Activated T-helper 2 cell treated with anti-CD3 and anti-CD28 coated beads, Interferon-gamma antibody, Interleukin-2, Interleukin-4, amounts not matched to agents 10 μg/mL and 5 μg/mL and 100 μg/mL, durations not matched to agents 14 hours and 24 hours and 36 hours (primary cell): ENCODE measurements around the gene KRTAP3-2. TPM values are rescaled to one million over a fixed set of nuclear protein-coding genes. Genes with fewer than 3 reads are reported as not detected.

Experiments
- DNase-seq: peaks from one replicate; pipeline ENCODE4 v3.0.0; 2021; ENCODE audit warnings: low spot score
- H3K27ac Mint-ChIP-seq: one replicate; pipeline ENCODE4 v1.8.0; 2021; ENCODE audit warnings: mixed read lengths
- H3K27me3 Mint-ChIP-seq: one replicate; pipeline ENCODE4 v1.8.0; 2021; ENCODE audit warnings: low read depth, mixed read lengths
- H3K36me3 Mint-ChIP-seq: one replicate; pipeline ENCODE4 v1.8.0; 2021; ENCODE audit warnings: low read depth, mixed read lengths
- H3K4me1 Mint-ChIP-seq: one replicate; pipeline ENCODE4 v1.8.0; 2021; ENCODE audit warnings: low read depth, mixed read lengths
- H3K4me3 Mint-ChIP-seq: one replicate; pipeline ENCODE4 v1.8.0; 2021; ENCODE audit warnings: low read depth, mild to moderate bottlenecking, moderate library complexity, mixed read lengths
- H3K9me3 Mint-ChIP-seq: one replicate; pipeline ENCODE4 v1.8.0; 2021; ENCODE audit warnings: mixed read lengths
- intact Hi-C: fragments of 100-400 bp; cut with micrococcal nuclease; formaldehyde crosslinking; loops from one replicate; pipeline ENCODE4 v1.15.1; 2023
- total RNA-seq: library from RNA; stranded (reverse); gene quantifications from 2 replicates; pipeline ENCODE4 v1.2.3, GENCODE V29; 2022

Gene KRTAP3-2
- total RNA-seq, 1 donor from 2014 or later = not detected

- no peak for DNase-seq
- Mint-ChIP-seq H3K27me3 (peaks cover 8% of the 10 kb centered on the region), H3K4me3 (no peak overlapping the region), H3K27ac (no peak overlapping the region), H3K4me1 (no peaks in the 10 kb centered on the region), H3K36me3 (no peaks in the 10 kb centered on the region), H3K9me3 (no peaks in the 10 kb centered on the region)
- intact Hi-C loops = no loop called here
Measured at GRCh38 chr17:40978575-40979151, 21.0 kb downstream of the KRTAP3-2 start.

- Mint-ChIP-seq H3K4me1 (no peaks in the 10 kb centered on the region), H3K27ac (no peak overlapping the region), H3K4me3 (no peak overlapping the region), H3K9me3 (no peaks in the 10 kb centered on the region), H3K27me3 (peaks cover 22% of the 10 kb centered on the region), H3K36me3 (no peaks in the 10 kb centered on the region)
- intact Hi-C loops = no loop called here
- DNase-seq = no peak
Measured at GRCh38 chr17:40975516-40975915, 24.2 kb downstream of the KRTAP3-2 start.

- no peak overlapping the region for H3K27ac Mint-ChIP-seq
- peaks cover 27% of the 10 kb centered on the region for H3K27me3 Mint-ChIP-seq
- intact Hi-C loops = no loop called here
- no peaks in the 10 kb centered on the region for H3K36me3 Mint-ChIP-seq
- no peak for DNase-seq
- H3K4me3 Mint-ChIP-seq = no peak overlapping the region
- no peaks in the 10 kb centered on the region for H3K9me3 Mint-ChIP-seq
- no peaks in the 10 kb centered on the region for H3K4me1 Mint-ChIP-seq
Measured at GRCh38 chr17:40974366-40974765, 25.3 kb downstream of the KRTAP3-2 start.

GRCh38 chr17:40967582-40967981 is 32.1 kb downstream of the KRTAP3-2 start:
- Mint-ChIP-seq H3K4me3 (no peak overlapping the region), H3K27me3 (peaks cover 22% of the 10 kb centered on the region), H3K27ac (no peak overlapping the region), H3K9me3 (no peaks in the 10 kb centered on the region), H3K4me1 (no peaks in the 10 kb centered on the region), H3K36me3 (no peaks in the 10 kb centered on the region)
- no peak for DNase-seq
- intact Hi-C loops = no loop called here

GRCh38 chr17:40966848-40967247 is 32.9 kb downstream of the KRTAP3-2 start, which contains the start of gene KRT39:
KRT39 (minus strand) TSS chr17:40966948; CDS start chr17:40966856, 92 bp downstream.
- DNase-seq = no peak
- Mint-ChIP-seq H3K9me3 (no peaks in the 10 kb centered on the region), H3K27me3 (peaks cover 16% of the 10 kb centered on the region), H3K27ac (no peak within 1 kb of the TSS), H3K4me1 (no peaks in the 10 kb centered on the region), H3K36me3 (no peaks in the 10 kb centered on the region), H3K4me3 (no peak within 1 kb of the TSS)
- intact Hi-C loops = no loop called here

DNA sequence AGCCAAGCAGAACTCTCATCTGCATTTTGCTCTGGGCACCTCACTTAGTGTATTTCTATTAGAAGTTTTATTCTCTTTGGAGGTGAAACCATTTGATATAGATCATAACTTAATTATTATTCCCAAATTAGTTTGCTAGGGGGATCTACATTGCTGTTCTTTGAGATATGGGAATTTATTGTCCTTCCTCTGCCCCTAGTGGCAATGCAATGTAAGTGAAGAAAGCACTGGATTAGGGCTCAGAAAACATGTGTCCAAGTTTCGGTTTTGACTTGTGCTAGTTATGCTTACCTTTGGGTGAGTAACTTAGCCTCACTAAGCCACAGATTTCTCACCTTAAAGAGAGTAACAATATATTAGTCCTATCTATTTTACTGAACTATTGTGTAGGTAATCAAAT is 35.9 kb downstream of the KRTAP3-2 start:
- intact Hi-C loops = no loop called here
- no peak for DNase-seq
- Mint-ChIP-seq H3K27me3 (peaks cover 10% of the 10 kb centered on the region), H3K4me3 (no peak overlapping the region), H3K36me3 (no peaks in the 10 kb centered on the region), H3K9me3 (no peaks in the 10 kb centered on the region), H3K27ac (no peak overlapping the region), H3K4me1 (peaks cover 4% of the 10 kb centered on the region)

DNA sequence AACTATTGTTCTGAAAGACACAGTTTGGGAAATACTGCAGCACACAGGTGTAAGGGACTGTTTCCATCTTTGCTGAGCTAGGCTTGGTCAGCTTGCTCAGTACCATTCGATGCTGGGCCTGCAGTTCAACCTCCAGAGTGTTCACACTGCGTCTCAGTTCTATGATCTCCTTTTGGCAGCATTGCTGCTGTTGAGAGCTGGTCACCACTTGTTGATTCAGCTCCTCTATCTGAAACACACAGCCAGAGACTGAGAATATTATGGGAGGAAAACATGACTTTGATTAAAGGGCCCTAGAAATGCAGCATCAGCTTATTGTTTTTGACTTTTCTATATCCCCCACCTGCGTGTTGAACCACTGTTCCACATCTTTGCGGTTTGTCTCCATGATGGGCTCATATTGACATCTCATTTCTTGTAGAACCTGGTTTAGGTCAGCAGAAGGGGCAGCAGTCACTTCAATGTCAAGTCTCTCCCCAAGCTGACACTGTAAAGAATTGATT is 37.6 kb downstream of the KRTAP3-2 start:
- Mint-ChIP-seq H3K36me3 (no peaks in the 10 kb centered on the region), H3K4me3 (no peak overlapping the region), H3K27ac (no peak overlapping the region), H3K27me3 (peaks cover 5% of the 10 kb centered on the region), H3K9me3 (no peaks in the 10 kb centered on the region), H3K4me1 (peaks cover 4% of the 10 kb centered on the region)
- intact Hi-C loops = no loop called here
- DNase-seq = no peak

DNA sequence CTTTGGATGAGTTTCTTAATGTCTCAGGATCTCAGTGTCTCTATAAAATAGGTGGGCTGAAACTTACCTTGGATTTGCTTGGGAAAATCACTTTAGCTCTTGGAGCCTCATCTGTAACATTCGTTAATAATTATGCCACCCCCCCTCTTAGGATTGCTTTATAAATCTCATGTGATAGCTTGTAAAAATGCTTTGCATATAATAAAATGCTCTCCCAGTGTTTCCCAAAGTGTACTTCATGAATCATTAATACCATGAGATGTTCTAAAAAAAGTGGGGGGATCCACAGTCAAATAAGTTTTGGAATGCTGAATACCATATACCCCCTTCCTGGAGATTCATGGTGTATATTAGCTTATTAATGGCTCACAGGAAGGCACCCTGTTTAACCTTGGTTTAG is 38.1 kb downstream of the KRTAP3-2 start:
- Mint-ChIP-seq H3K9me3 (no peaks in the 10 kb centered on the region), H3K27ac (no peak overlapping the region), H3K27me3 (peaks cover 9% of the 10 kb centered on the region), H3K4me1 (peaks cover 4% of the 10 kb centered on the region), H3K36me3 (no peaks in the 10 kb centered on the region), H3K4me3 (no peak overlapping the region)
- intact Hi-C loops = no loop called here
- no peak for DNase-seq

DNA sequence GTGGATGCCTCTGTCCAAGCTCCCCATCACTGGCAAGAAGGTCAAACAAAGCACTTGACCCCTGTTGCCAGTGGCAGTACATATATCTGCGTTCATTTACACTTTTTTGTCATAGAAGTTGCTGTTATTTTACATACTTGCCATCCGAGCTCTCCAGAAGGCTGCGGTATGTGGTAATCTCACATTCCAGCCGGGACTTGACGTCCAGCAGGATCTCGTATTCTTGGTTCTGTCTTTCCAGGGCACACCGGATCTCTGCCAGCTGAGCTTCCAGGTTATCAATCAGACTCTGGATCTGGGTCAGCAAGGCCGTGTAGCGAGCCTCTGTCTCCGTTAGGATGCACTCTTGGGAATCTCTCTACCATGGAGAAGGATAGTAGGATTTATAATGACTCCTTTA is 39.6 kb downstream of the KRTAP3-2 start:
- Mint-ChIP-seq H3K27me3 (peaks cover 10% of the 10 kb centered on the region), H3K36me3 (no peaks in the 10 kb centered on the region), H3K4me3 (no peak overlapping the region), H3K4me1 (peaks cover 4% of the 10 kb centered on the region), H3K9me3 (no peaks in the 10 kb centered on the region), H3K27ac (no peak overlapping the region)
- no peak for DNase-seq
- intact Hi-C loops = no loop called here

- intact Hi-C loops = no loop called here
- Mint-ChIP-seq H3K36me3 (no peaks in the 10 kb centered on the region), H3K4me3 (no peak overlapping the region), H3K27me3 (peaks cover 15% of the 10 kb centered on the region), H3K27ac (no peak overlapping the region), H3K4me1 (peaks cover 12% of the 10 kb centered on the region), H3K9me3 (no peaks in the 10 kb centered on the region)
- no peak for DNase-seq
Measured at GRCh38 chr17:40958086-40958953, 41.4 kb downstream of the KRTAP3-2 start.

DNA sequence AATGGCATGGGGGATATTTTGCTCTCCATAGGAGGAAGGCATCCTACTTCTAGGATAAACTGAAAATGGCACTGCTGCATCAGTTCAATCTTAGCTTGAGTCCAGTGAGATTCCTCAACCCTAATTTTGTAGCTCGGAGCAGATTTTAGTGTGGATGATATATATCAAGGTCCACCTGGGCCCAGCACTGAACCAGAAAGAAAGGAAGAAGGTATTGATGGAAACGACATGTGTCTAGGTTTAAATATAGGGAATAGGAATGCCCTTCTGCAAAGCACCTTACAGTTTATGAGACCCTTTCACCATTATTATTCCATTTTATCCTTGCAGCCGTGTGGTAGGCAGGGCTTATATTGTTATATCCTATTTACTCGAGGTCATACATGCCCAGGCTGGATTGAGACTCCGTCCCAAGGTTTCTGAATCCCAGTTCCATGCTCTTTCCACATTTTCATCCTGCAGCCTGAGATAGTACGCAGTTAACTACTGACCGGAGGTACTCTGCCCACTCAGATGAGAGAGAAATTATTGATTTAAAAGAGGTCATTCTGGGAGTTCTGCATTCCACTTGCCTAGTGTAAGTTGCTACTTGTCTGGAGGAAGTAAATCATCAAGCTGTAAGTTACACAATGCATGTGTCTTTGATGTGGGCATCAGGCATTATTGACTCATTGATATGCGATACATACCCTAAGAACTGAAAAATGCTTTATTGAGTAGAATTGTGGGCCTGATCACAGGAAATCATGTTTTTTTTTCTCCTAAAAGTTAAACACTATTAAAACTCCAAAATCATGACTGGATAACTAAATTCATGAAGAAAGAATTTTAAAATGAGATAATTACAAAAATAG is 43.1 kb downstream of the KRTAP3-2 start:
- H3K27ac Mint-ChIP-seq = no peak overlapping the region
- no peaks in the 10 kb centered on the region for H3K9me3 Mint-ChIP-seq
- intact Hi-C loops = no loop called here
- H3K27me3 Mint-ChIP-seq = peaks cover 20% of the 10 kb centered on the region
- no peaks in the 10 kb centered on the region for H3K36me3 Mint-ChIP-seq
- no peak for DNase-seq
- H3K4me3 Mint-ChIP-seq = no peak overlapping the region
- H3K4me1 Mint-ChIP-seq = peaks cover 12% of the 10 kb centered on the region

DNA sequence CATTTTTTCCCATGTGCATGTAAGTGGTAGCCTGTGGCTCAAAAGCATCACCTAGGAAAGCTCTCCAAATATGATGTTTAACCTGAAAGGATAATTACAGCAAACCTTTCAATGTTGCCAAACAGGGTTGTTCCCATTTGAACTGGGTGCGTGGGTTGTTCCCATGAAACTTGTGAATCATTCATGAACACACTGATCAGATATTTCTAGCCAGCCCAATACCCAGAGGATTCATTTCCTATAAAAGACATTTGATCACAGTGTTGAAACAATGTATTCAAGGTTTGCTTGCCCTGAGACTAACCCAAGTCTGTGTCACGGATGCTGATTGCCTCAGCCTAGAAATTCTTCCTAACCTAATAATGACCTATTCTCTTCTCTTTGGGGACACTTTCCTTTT is 45.8 kb downstream of the KRTAP3-2 start:
- DNase-seq = no peak
- Mint-ChIP-seq H3K4me1 (peaks cover 8% of the 10 kb centered on the region), H3K27me3 (peaks cover 35% of the 10 kb centered on the region), H3K36me3 (no peaks in the 10 kb centered on the region), H3K27ac (no peak overlapping the region), H3K9me3 (no peaks in the 10 kb centered on the region), H3K4me3 (no peak overlapping the region)
- intact Hi-C loops = no loop called here
